ENCODE results near the gene TTLL11.

- TF ChIP-seq, protein P1, sequence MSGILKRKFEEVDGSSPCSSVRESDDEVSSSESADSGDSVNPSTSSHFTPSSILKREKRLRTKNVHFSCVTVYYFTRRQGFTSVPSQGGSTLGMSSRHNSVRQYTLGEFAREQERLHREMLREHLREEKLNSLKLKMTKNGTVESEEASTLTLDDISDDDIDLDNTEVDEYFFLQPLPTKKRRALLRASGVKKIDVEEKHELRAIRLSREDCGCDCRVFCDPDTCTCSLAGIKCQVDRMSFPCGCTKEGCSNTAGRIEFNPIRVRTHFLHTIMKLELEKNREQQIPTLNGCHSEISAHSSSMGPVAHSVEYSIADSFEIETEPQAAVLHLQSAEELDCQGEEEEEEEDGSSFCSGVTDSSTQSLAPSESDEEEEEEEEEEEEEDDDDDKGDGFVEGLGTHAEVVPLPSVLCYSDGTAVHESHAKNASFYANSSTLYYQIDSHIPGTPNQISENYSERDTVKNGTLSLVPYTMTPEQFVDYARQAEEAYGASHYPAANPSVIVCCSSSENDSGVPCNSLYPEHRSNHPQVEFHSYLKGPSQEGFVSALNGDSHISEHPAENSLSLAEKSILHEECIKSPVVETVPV (CRISPR knock-in tag; IDR thresholded peaks at IDR 0.05): no peak
- TF ChIP-seq, protein P2, sequence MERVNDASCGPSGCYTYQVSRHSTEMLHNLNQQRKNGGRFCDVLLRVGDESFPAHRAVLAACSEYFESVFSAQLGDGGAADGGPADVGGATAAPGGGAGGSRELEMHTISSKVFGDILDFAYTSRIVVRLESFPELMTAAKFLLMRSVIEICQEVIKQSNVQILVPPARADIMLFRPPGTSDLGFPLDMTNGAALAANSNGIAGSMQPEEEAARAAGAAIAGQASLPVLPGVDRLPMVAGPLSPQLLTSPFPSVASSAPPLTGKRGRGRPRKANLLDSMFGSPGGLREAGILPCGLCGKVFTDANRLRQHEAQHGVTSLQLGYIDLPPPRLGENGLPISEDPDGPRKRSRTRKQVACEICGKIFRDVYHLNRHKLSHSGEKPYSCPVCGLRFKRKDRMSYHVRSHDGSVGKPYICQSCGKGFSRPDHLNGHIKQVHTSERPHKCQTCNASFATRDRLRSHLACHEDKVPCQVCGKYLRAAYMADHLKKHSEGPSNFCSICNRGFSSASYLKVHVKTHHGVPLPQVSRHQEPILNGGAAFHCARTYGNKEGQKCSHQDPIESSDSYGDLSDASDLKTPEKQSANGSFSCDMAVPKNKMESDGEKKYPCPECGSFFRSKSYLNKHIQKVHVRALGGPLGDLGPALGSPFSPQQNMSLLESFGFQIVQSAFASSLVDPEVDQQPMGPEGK (CRISPR knock-in tag; IDR thresholded peaks at IDR 0.05; ENCODE audit: borderline replicate concordance): no peak
- TF ChIP-seq CREB5 (CRISPR knock-in tag; IDR thresholded peaks at IDR 0.05; ENCODE audit: low read depth): no peak
- TF ChIP-seq ARNTL (CRISPR knock-in tag; IDR thresholded peaks at IDR 0.05; ENCODE audit: borderline replicate concordance, low read depth): no peak
- no peak for TF ChIP-seq CSDC2 (CRISPR knock-in tag; IDR thresholded peaks at IDR 0.05)
These were observed 308.2 kb downstream of the TTLL11 start for GRCh38 chr9:121784731-121785411.

All from SK-N-SH treated with all-trans-retinoic acid at 6 μM for 48 hours (cell line).